Parathyroid adenoma (tissue), 2 donors: ENCODE data around the gene PPIL4.

ENCODE experiments used
- H2AFZ ChIP-seq: fragments of 300-600 bp; sonication (generic); one replicate; pipeline ENCODE4 v1.7.0; 2017; ENCODE audit warnings: antibody characterized with exemption, mild to moderate bottlenecking
- H3K27ac ChIP-seq: fragments of 300-600 bp; sonication (generic); one replicate; pipeline ENCODE4 v1.7.0; 2017
- H3K27me3 ChIP-seq: fragments of 300-600 bp; sonication (generic); one replicate; pipeline ENCODE4 v1.7.0; 2017; ENCODE audit warnings: low read length; ENCODE audit not compliant: control insufficient read depth, insufficient read depth
- H3K36me3 ChIP-seq: fragments of 300-600 bp; sonication (generic); one replicate; pipeline ENCODE4 v1.7.0; 2017; ENCODE audit warnings: low read length; ENCODE audit not compliant: control insufficient read depth, insufficient read depth
- H3K4me1 ChIP-seq: fragments of 300-600 bp; sonication (generic); one replicate; pipeline ENCODE4 v1.7.0; 2017; ENCODE audit warnings: control low read depth
- H3K4me2 ChIP-seq: fragments of 300-600 bp; sonication (generic); one replicate; pipeline ENCODE4 v1.7.0; 2017; ENCODE audit warnings: low read length
- H3K4me3 ChIP-seq: fragments of 300-600 bp; sonication (generic); one replicate; pipeline ENCODE4 v1.7.0; 2017; ENCODE audit warnings: low read depth, low read length
- H3K79me2 ChIP-seq: fragments of 300-600 bp; sonication (generic); one replicate; pipeline ENCODE4 v1.7.0; 2017; ENCODE audit warnings: control low read depth
- H3K9ac ChIP-seq: fragments of 300-600 bp; sonication (generic); one replicate; pipeline ENCODE4 v1.7.0; 2017; ENCODE audit warnings: mild to moderate bottlenecking
- H3K9me3 ChIP-seq: fragments of 300-600 bp; sonication (generic); one replicate; pipeline ENCODE4 v1.7.0; 2017; ENCODE audit warnings: low read length; ENCODE audit not compliant: control insufficient read depth
- CTCF ChIP-seq: fragments of 300-600 bp; sonication (generic); IDR thresholded peaks from one replicate; pipeline ENCODE4 v1.7.0; 2017; ENCODE audit warnings: antibody characterized with exemption, mild to moderate bottlenecking
- donor health status: primary hyperparathyroidism.

Gene PPIL4

DNA sequence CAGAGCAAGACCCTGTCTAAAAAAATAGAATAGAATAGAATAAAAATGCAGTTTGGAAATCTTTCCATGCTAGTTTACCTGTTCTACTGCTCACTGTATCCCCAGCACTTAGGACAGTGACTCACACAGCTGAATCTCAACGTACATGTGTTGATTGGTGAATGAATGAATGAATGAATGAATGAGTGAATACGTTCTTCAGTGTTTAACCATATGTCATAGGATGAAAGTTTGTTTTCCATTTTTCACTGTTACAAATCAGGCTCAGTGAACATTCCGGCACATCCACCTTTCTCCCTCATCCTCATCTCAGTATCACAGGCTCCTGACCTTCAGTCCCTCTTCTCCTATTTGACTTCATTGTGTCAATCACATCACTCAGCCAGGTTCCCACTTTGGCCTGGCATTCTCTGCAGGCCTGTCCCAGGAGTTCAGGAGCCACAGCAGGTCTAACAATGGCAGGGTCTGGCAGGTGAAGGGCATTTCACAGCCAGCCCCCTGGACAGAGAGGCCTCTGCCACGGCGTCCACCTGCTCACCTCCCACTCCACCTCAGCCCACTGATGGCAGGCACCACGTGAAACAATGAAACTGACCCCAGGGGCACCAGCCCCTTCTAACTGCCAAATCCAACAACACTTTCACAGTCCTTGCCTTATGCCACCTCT lies 68.9 kb downstream of the PPIL4 start:
- no peak overlapping the region for H2AFZ ChIP-seq
- TF ChIP-seq CTCF: no peak
- no peaks in the 10 kb centered on the region for H3K9me3 ChIP-seq
- no peak overlapping the region for H3K4me2 ChIP-seq
- no peaks in the 10 kb centered on the region for H3K36me3 ChIP-seq
- H3K27ac ChIP-seq: no peak overlapping the region
- H3K4me1 ChIP-seq: no peaks in the 10 kb centered on the region
- H3K9ac ChIP-seq: no peak overlapping the region
- no peak overlapping the region for H3K4me3 ChIP-seq
- H3K79me2 ChIP-seq: no peaks in the 10 kb centered on the region
- no peaks in the 10 kb centered on the region for H3K27me3 ChIP-seq

GRCh38 chr6:149474108-149474935 lies 71.5 kb downstream of the PPIL4 start:
- TF ChIP-seq CTCF: no peak
- H3K4me1 ChIP-seq: no peaks in the 10 kb centered on the region
- no peaks in the 10 kb centered on the region for H3K9me3 ChIP-seq
- H3K4me3 ChIP-seq: no peak overlapping the region
- H3K36me3 ChIP-seq: no peaks in the 10 kb centered on the region
- no peak overlapping the region for H3K9ac ChIP-seq
- no peak overlapping the region for H3K27ac ChIP-seq
- no peak overlapping the region for H2AFZ ChIP-seq
- no peaks in the 10 kb centered on the region for H3K27me3 ChIP-seq
- H3K79me2 ChIP-seq: no peaks in the 10 kb centered on the region
- H3K4me2 ChIP-seq: no peak overlapping the region

DNA sequence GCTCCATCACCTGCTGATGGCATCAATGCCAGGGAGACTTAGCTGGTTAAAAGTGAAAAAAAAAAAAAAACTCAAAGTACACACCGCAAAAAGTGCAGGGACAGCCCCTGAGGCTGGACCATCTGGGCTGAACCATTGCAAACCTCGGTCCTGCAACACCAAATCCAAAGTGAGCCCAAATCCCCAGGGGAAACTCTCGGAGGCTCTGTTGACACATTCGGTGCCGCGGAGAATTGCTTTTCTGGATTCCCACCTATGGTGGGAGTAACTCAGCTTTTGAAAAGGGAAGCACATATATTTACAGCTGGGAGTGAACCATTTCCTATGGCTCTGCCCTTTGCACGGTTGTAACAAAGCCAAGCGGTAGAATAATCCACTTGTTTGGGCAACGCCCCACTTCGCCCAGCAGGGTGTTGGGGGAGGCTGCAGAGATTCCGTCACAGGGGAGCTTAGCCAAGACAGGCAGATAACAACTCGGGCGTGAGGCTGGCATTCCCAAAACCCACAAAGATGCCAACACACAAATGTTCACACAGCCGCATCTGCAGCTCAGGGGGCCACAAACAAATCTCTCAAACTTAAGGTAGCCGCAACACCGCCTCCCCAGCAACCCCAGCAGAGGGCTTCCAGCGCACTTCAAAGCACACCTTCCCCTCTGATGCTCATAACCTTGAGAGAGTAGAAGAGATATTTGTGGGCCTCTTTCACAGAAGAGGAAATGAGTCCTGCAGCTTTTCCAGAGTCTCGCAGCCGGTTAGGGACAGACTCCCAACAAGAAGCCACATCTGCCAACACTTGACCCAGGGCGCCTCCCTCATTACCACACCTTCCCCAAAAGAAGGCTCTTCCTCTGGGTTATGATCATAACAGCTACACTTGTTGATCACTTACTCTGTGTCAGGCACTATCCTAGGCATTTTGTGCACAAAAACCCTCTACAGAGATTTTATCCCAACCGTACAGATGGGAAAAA lies 72.5 kb downstream of the PPIL4 start:
- Histone ChIP-seq H3K36me3 (no peaks in the 10 kb centered on the region), H3K27ac (no peak overlapping the region)
- no peak for TF ChIP-seq CTCF

DNA sequence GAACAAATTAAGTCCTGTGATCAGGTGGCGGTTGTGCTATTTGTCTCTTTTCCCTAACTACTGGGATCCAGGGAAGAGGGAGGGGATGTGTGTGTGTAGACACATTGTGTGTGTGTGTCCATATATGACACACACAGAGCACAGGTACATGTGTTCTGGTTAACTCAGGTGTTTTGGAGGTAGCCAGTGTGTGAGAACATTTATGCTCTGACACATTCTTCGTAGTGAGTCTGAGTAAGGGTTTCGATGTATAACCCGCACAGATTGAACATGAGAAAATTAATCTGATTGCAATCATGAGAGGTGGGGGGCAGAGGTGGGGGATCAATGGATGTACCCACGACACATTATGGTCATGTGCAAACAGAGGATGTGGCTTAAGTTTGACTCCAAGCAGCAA lies 73.6 kb downstream of the PPIL4 start:
- Histone ChIP-seq H3K27me3 (no peaks in the 10 kb centered on the region), H3K79me2 (no peaks in the 10 kb centered on the region), H3K9me3 (no peaks in the 10 kb centered on the region), H2AFZ (no peak overlapping the region), H3K4me2 (no peak overlapping the region), H3K4me3 (no peak overlapping the region), H3K4me1 (peaks cover 5% of the 10 kb centered on the region), H3K36me3 (no peaks in the 10 kb centered on the region), H3K27ac (no peak overlapping the region), H3K9ac (no peak overlapping the region)
- no peak for TF ChIP-seq CTCF

More for the DNA sequence above, 72.5 kb downstream of the PPIL4 start:
- H3K4me2 ChIP-seq: no peak overlapping the region
- no peak overlapping the region for H3K9ac ChIP-seq
- H3K4me1 ChIP-seq: peaks cover 4% of the 10 kb centered on the region
- no peaks in the 10 kb centered on the region for H3K79me2 ChIP-seq
- no peaks in the 10 kb centered on the region for H3K9me3 ChIP-seq
- H2AFZ ChIP-seq: no peak overlapping the region
- H3K27me3 ChIP-seq: no peaks in the 10 kb centered on the region
- no peak overlapping the region for H3K4me3 ChIP-seq
